Measurements from ENCODE around the gene CNOT11.
"Not testable (repeated sequence)": the region's sequence is repeated elsewhere in the genome, so short reads cannot be mapped to it uniquely, and the experiment has no call there.

Gene CNOT11

GRCh38 chr2:101252408-101253012 lies at the start of gene CNOT11:
CNOT11 (plus strand) TSS chr2:101252886; CDS start chr2:101252965, 79 bp downstream.
- DNase-seq (ENCODE audit: low read depth) = peak; percentile 98

GRCh38 chr2:101204400-101205115 lies 48.1 kb upstream of the CNOT11 start:
- no peak for DNase-seq (ENCODE audit: low read depth)

- no peak for DNase-seq (ENCODE audit: low read depth)
Measured at GRCh38 chr2:101205521-101206479, 46.9 kb upstream of the CNOT11 start.

GRCh38 chr2:101208830-101209229 lies 43.9 kb upstream of the CNOT11 start:
- DNase-seq (ENCODE audit: low read depth) = no peak

GRCh38 chr2:101219246-101219645 lies 33.4 kb upstream of the CNOT11 start:
- no peak for DNase-seq (ENCODE audit: low read depth)

- not testable (repeated sequence) for DNase-seq (ENCODE audit: low read depth)
Measured at GRCh38 chr2:101220091-101220490, 32.6 kb upstream of the CNOT11 start.

GRCh38 chr2:101223814-101224231 lies 28.9 kb upstream of the CNOT11 start:
- peak; percentile 16 for DNase-seq (ENCODE audit: low read depth)

- DNase-seq (ENCODE audit: low read depth) = no peak
Measured at GRCh38 chr2:101230541-101231001, 22.1 kb upstream of the CNOT11 start.

GRCh38 chr2:101231240-101231639 lies 21.4 kb upstream of the CNOT11 start:
- DNase-seq (ENCODE audit: low read depth) = no peak

GRCh38 chr2:101231937-101232730 lies 20.6 kb upstream of the CNOT11 start:
- DNase-seq (ENCODE audit: low read depth) = no peak

- DNase-seq (ENCODE audit: low read depth) = no peak
Measured at GRCh38 chr2:101232770-101233169, 19.9 kb upstream of the CNOT11 start.

- no peak for DNase-seq (ENCODE audit: low read depth)
Measured at GRCh38 chr2:101234169-101234938, 18.3 kb upstream of the CNOT11 start.

- DNase-seq (ENCODE audit: low read depth) = not testable (repeated sequence)
Measured at GRCh38 chr2:101235956-101236355, 16.7 kb upstream of the CNOT11 start.

- not testable (repeated sequence) for DNase-seq (ENCODE audit: low read depth)
Measured at GRCh38 chr2:101237944-101238343, 14.7 kb upstream of the CNOT11 start.

- no peak for DNase-seq (ENCODE audit: low read depth)
Measured at GRCh38 chr2:101238930-101239759, 13.5 kb upstream of the CNOT11 start.

- DNase-seq (ENCODE audit: low read depth) = not testable (repeated sequence)
Measured at GRCh38 chr2:101239760-101240118, 12.9 kb upstream of the CNOT11 start.

GRCh38 chr2:101240694-101241093 lies 12.0 kb upstream of the CNOT11 start:
- not testable (repeated sequence) for DNase-seq (ENCODE audit: low read depth)

GRCh38 chr2:101241158-101241557 lies 11.5 kb upstream of the CNOT11 start:
- DNase-seq (ENCODE audit: low read depth) = no peak

GRCh38 chr2:101244373-101244772 lies 8.3 kb upstream of the CNOT11 start:
- not testable (repeated sequence) for DNase-seq (ENCODE audit: low read depth)

- not testable (repeated sequence) for DNase-seq (ENCODE audit: low read depth)
Measured at GRCh38 chr2:101244899-101245298, 7.8 kb upstream of the CNOT11 start.
